ENCODE measurements around the gene OOSP2.

- no peak for TF ChIP-seq CTCF (IDR thresholded peaks at IDR 0.05; ENCODE audit: insufficient read depth, low read length)
- TF ChIP-seq GABPA (IDR thresholded peaks at IDR 0.05; ENCODE audit: low read depth) = no peak
These were observed 23.3 kb upstream of the OOSP2 start, which contains the start of gene OOSP4B for GRCh38 chr11:60016881-60017280.

All from HL-60 (cell line).